Measurements from ENCODE around the gene LARP4.
A peak's percentile ranks its signal among the peaks of the same experiment; 100 is the strongest.
"Not testable (repeated sequence)": the region's sequence is repeated elsewhere in the genome, so short reads cannot be mapped to it uniquely, and the experiment has no call there.

The LARP4 gene

DNA sequence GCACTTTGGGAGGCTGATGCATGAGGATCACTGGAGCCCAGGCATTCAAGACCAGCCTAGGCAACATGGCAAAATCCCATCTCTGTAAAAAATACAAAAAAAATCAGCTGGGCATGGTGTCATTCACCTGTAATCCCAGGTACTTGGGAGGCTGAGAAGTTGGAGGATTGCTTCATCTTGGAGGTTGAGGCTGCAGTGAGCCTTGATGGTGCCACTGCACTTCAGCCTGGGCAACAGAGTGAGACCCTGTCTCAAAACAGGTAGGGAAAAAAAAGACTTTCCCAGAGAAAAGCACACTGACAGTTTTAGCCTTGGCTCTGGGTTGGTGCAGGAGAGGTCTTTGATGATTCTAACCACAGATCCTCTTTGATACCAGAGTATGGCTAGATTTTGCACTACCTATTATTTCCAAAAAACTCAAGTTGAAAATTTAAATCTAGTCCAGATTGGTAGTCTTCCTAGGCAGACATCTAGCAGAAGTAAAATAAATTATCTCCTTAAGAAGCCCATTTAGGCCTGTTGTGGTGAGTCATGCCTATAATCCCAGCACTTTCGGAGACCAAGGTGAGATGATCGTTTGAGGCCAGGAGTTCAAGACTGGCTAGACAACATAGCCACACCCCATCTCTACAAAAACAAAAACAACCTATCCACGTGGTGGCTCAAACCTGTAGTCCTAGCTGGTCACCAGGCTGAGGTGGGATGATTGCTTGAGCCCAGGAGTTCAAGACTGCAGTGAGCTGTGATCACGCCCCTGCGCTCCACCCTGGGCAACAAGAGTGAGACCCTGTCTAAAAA, 18.6 kb downstream of the LARP4 start:
- no peak for ATAC-seq (replicated peaks)
- Mint-ChIP-seq H3K27ac (peak overlapping the region; percentile 76), H3K9me3 (no peaks in the 10 kb centered on the region), H3K4me3 (no peak overlapping the region), H3K27me3 (no peaks in the 10 kb centered on the region), H3K36me3 (peaks cover 26 to 41% of the 10 kb centered on the region in 2 donors), H3K4me1 (peaks cover 24 to 39% of the 10 kb centered on the region in 2 donors)
- no peak for DNase-seq

DNA sequence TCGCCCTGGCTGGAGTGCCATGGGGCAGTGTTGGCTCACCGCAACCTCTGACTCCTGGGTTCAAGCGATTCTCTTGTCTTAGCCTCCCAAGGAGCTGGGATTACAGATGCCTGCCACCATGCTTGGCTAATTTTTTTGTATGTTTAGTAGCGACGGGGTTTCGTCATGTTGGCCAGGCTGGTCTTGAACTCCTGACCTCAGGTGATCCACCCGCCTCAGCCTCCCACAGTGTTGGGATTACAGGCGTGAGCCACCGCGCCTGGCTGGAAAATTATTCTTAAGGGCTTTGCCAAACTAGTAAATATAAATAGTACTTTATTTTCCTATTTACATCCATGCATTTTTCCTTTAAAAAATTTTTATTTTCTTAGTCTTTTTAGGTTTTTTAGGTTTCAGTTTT, 22.2 kb downstream of the LARP4 start:
- H3K9me3 Mint-ChIP-seq; DNase-seq; H3K27me3 Mint-ChIP-seq; ATAC-seq (replicated peaks); H3K27ac Mint-ChIP-seq; H3K4me3 Mint-ChIP-seq: not testable (repeated sequence)
- H3K4me1 Mint-ChIP-seq: peaks cover 22 to 41% of the 10 kb centered on the region in 2 donors
- peaks cover 12 to 26% of the 10 kb centered on the region in 2 donors for H3K36me3 Mint-ChIP-seq

DNA sequence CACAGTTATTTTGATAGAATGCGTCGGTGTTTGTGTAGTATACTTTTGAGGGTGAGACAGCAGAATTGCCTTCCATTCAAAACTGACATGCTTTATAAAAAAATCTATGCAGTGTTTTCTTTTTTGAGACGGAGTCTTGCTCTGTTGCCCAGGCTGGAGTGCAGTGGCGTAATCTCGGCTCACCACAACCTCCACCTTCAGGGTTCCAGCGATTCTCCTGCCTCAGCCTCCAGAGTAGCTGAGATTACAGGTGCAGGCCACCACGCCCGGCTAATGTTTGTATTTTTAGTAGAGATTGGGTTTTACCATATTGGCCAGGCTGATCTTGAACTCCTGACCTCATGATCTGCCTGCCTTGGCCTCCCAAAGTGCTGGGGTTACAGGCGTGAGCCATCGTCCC, 22.7 kb downstream of the LARP4 start:
- H3K27ac Mint-ChIP-seq; ATAC-seq (replicated peaks); H3K9me3 Mint-ChIP-seq; H3K27me3 Mint-ChIP-seq; H3K4me3 Mint-ChIP-seq; DNase-seq: not testable (repeated sequence)
- Mint-ChIP-seq H3K4me1 (peaks cover 19 to 36% of the 10 kb centered on the region in 2 donors), H3K36me3 (peaks cover 8 to 22% of the 10 kb centered on the region in 2 donors)

DNA sequence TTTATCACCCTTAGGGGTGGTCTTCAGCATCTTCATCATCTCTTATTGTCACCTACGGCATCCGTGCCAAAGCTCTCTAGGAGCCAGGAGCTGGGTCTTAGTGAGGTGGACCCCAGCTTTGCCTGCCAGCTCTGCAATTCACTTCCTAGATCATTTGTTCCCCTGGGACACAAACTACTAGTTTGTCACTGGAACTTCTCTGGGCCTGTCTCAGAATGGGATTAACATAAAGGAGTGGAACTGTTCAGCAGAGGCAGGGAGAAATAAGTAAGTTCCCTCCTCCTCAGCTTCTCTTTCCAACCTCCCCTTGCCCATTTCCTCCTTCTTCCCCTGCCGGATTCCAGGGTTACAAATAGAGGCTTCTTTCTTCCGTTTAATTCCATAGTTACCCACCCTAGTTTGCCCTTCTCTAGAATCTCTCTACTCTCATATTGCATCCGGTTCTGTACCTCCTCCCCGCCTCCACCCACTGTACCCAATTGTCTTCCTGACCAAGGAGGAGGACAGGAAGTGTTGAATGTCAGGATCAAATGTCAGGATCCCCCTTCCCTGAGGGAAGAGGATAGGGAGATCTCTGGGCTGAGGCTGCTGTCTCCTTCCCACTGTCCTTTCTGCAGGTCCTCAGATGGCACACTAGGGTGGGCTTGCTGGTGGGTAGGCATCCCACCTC, 25.0 kb downstream of the LARP4 start:
- Mint-ChIP-seq H3K4me3 (no peak overlapping the region), H3K27me3 (no peaks in the 10 kb centered on the region), H3K36me3 (peaks cover 9 to 18% of the 10 kb centered on the region in 2 donors), H3K4me1 (peaks cover 6 to 13% of the 10 kb centered on the region in 2 donors), H3K9me3 (no peaks in the 10 kb centered on the region), H3K27ac (no peak overlapping the region)
- DNase-seq: no peak
- ATAC-seq (replicated peaks): no peak

DNA sequence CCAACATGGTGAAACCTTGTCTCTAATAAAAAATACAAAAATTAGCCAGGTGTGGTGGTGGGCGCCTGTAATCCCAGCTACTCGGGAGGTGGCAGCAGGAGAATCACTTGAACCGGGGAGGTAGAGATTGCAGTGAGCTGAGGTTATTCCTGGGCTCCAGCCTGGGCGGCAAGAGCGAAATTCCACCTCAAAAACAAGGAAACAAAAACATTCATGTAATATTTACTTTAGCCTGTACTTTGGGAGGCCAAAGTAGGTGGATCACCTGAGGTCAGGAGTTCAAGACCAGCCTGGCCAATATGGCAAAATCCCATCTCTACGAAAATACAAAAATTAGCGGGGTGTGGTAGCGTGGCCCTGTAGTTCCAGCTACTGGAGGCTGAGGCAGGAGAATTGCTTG, 31.0 kb downstream of the LARP4 start:
- not testable (repeated sequence) for H3K9me3 Mint-ChIP-seq; H3K4me3 Mint-ChIP-seq; H3K4me1 Mint-ChIP-seq; ATAC-seq (replicated peaks); DNase-seq; H3K27ac Mint-ChIP-seq; H3K27me3 Mint-ChIP-seq
- peaks cover 33 to 42% of the 10 kb centered on the region in 2 donors for H3K36me3 Mint-ChIP-seq

DNA sequence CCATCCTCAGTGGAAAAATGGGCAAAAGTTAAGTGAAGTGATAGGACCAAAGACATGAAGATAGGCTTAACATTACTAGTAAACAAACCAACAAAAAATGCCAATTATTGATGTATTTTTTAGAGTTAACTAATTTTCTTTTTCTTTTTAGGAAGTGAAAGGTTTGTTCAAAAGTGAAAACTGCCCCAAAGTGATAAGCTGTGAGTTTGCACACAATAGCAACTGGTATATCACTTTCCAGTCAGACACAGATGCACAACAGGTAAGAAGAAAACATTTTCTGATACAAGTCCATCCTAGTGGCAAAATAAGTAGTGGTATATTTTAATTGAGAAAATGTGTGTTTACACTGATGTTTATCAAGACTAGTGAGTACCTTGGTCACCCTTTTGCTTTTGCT, 39.6 kb downstream of the LARP4 start:
- peaks cover 5 to 17% of the 10 kb centered on the region in 2 donors for H3K4me1 Mint-ChIP-seq
- peaks cover 33 to 56% of the 10 kb centered on the region in 2 donors for H3K36me3 Mint-ChIP-seq
- DNase-seq (no peak), ATAC-seq (replicated peaks) (no peak)
- H3K9me3 Mint-ChIP-seq: no peaks in the 10 kb centered on the region
- no peaks in the 10 kb centered on the region for H3K27me3 Mint-ChIP-seq
- H3K4me3 Mint-ChIP-seq: no peak overlapping the region
- no peak overlapping the region for H3K27ac Mint-ChIP-seq

- ATAC-seq (replicated peaks) (no peak), DNase-seq (no peak)
- H3K4me3 Mint-ChIP-seq: no peak overlapping the region
- no peaks in the 10 kb centered on the region for H3K27me3 Mint-ChIP-seq
- H3K36me3 Mint-ChIP-seq: peaks cover 26 to 50% of the 10 kb centered on the region in 2 donors
- peaks cover 6 to 21% of the 10 kb centered on the region in 2 donors for H3K4me1 Mint-ChIP-seq
- H3K9me3 Mint-ChIP-seq: no peaks in the 10 kb centered on the region
- H3K27ac Mint-ChIP-seq: peak overlapping the region; percentile 56
Observed at GRCh38 chr12:50441763-50442162, 41.1 kb downstream of the LARP4 start.

GRCh38 chr12:50442178-50442908, 41.7 kb downstream of the LARP4 start:
- no peak overlapping the region for H3K4me3 Mint-ChIP-seq
- no peak for DNase-seq
- H3K4me1 Mint-ChIP-seq: peaks cover 6 to 21% of the 10 kb centered on the region in 2 donors
- H3K27me3 Mint-ChIP-seq: no peaks in the 10 kb centered on the region
- no peaks in the 10 kb centered on the region for H3K9me3 Mint-ChIP-seq
- no peak overlapping the region for H3K27ac Mint-ChIP-seq
- H3K36me3 Mint-ChIP-seq: peaks cover 29 to 54% of the 10 kb centered on the region in 2 donors
- no peak for ATAC-seq (replicated peaks)

- H3K27me3 Mint-ChIP-seq; H3K27ac Mint-ChIP-seq; H3K4me3 Mint-ChIP-seq; ATAC-seq (replicated peaks); DNase-seq; H3K9me3 Mint-ChIP-seq: not testable (repeated sequence)
- Mint-ChIP-seq H3K36me3 (peaks cover 46 to 56% of the 10 kb centered on the region in 2 donors), H3K4me1 (peaks cover 6 to 10% of the 10 kb centered on the region in 2 donors)
Observed at GRCh38 chr12:50449671-50450070, 49.0 kb downstream of the LARP4 start.

- DNase-seq (no peak), ATAC-seq (replicated peaks) (no peak)
- no peaks in the 10 kb centered on the region for H3K27me3 Mint-ChIP-seq
- H3K36me3 Mint-ChIP-seq: peaks cover 44 to 47% of the 10 kb centered on the region in 2 donors
- no peak overlapping the region for H3K4me3 Mint-ChIP-seq
- no peaks in the 10 kb centered on the region for H3K9me3 Mint-ChIP-seq
- H3K27ac Mint-ChIP-seq: no peak overlapping the region
- no peaks in the 10 kb centered on the region for H3K4me1 Mint-ChIP-seq
Observed at GRCh38 chr12:50452795-50453194, 52.1 kb downstream of the LARP4 start.

DNA sequence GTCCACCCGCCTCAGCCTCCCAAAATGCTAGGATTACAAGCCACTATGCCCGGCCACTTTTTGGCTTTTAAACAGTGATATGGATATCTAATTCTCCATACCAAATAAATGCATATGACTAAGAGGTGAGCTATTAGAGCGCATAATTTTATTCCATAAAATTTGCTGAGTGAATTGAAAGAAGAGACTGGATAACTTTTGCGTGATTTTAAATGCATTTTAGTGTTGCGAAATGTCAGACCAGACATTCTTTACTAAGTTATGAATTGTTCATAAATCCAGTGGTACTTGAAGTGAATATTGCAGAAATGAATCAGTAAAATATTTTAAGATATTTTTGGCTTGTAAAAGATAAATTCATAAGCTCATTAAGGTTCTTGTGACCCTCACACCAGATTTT, 53.2 kb downstream of the LARP4 start:
- no peak for DNase-seq
- ATAC-seq (replicated peaks): no peak
- Mint-ChIP-seq H3K36me3 (peaks cover 38 to 43% of the 10 kb centered on the region in 2 donors), H3K27me3 (no peaks in the 10 kb centered on the region), H3K9me3 (no peaks in the 10 kb centered on the region), H3K4me3 (no peak overlapping the region), H3K4me1 (no peaks in the 10 kb centered on the region), H3K27ac (no peak overlapping the region)

DNA sequence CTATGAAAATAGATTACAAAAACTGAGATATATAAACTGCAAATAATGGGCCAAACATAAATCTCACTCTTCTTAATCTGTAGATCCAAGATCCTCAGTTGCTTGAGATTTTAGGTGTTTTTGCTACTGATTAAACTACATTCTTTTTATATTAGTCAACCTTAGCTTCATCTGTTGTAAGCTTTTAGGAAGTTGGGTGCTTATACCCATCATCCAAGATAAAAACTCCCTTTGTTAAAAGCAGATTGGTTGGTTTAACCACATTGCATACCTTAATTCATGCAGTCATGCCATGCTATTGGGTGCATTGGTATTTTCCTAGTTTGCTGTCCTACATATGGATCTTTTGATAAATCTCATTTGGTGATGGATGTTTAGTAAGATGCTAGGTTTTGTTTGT, 57.9 kb downstream of the LARP4 start:
- ATAC-seq (replicated peaks) (no peak), DNase-seq (no peak)
- no peak overlapping the region for H3K4me3 Mint-ChIP-seq
- H3K27ac Mint-ChIP-seq: no peak overlapping the region
- no peaks in the 10 kb centered on the region for H3K9me3 Mint-ChIP-seq
- peaks cover 31 to 48% of the 10 kb centered on the region in 2 donors for H3K36me3 Mint-ChIP-seq
- no peaks in the 10 kb centered on the region for H3K4me1 Mint-ChIP-seq
- no peaks in the 10 kb centered on the region for H3K27me3 Mint-ChIP-seq

DNA sequence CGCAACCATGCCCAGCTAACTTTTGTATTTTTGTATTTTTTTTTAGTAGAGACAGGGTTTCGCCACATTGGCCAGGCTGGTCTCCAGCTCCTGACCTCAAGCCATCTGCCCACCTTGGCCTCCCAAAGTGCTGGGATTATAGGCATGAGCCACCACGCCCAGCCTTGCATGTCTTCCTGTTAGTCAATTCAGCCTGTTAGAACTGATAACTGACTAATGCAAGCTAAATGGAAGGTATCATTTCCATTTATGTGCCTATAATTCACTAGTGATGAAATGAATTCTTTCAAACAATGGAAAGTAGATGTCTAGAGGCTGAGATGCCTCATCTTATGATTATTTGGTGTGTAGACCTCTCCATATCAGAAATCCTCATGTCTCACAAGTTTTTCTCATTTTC, 66.8 kb downstream of the LARP4 start:
- H3K27ac Mint-ChIP-seq: no peak overlapping the region
- DNase-seq: no peak
- ATAC-seq (replicated peaks): no peak
- H3K36me3 Mint-ChIP-seq: peaks cover 46 to 60% of the 10 kb centered on the region in 2 donors
- H3K4me3 Mint-ChIP-seq: no peak overlapping the region
- no peaks in the 10 kb centered on the region for H3K4me1 Mint-ChIP-seq
- no peaks in the 10 kb centered on the region for H3K9me3 Mint-ChIP-seq
- no peaks in the 10 kb centered on the region for H3K27me3 Mint-ChIP-seq

GRCh38 chr12:50477241-50477832, 76.7 kb downstream of the LARP4 start:
- DNase-seq (no peak), ATAC-seq (replicated peaks) (no peak)
- Mint-ChIP-seq H3K4me3 (no peak overlapping the region), H3K4me1 (no peaks in the 10 kb centered on the region), H3K36me3 (peaks cover 25 to 43% of the 10 kb centered on the region in 2 donors), H3K9me3 (no peaks in the 10 kb centered on the region), H3K27ac (no peak overlapping the region), H3K27me3 (no peaks in the 10 kb centered on the region)
